ENCODE results near the gene CST4. TPM values are rescaled to one million over a fixed set of nuclear protein-coding genes. Genes with fewer than 3 reads are reported as not detected.

Gene CST4
- total RNA-seq, 2 experiments from 2014 or later: not detected

DNA sequence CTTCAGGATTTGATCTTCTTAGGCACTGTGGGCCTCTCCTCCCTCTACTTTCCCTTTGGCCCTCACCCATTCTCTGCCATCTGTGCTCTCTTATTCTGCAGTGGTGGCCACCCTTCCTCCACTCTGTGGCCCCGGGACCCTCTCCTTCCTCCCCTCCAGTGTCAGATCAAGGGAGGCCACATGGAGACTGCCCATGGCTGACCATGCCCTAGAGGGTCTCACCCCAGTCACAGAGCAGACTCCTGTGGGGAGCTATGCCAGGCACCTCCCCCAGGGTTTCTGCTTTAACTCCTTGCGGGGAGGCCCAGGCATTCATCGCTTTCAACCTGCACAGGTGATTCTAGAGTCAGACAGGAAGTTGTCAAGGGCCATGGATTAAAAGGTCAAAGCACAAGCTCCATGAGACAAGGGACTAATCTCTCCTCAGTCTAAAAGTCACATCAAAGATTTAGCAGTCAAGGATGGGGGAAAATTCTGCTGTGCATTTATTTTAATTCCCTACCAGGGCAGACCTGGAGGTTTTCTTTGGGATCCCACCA is 35.4 kb downstream of the CST4 start:
- no peak for DNase-seq
- H3K4me1 Mint-ChIP-seq: no peaks in the 10 kb centered on the region
- no peak for ATAC-seq (ENCODE audit: low read depth)
- peaks cover 11% of the 10 kb centered on the region for H3K27me3 Mint-ChIP-seq
- no peaks in the 10 kb centered on the region for H3K9me3 Mint-ChIP-seq
- no peak overlapping the region for H3K27ac Mint-ChIP-seq
- H3K4me3 Mint-ChIP-seq: no peak overlapping the region
- H3K36me3 Mint-ChIP-seq: no peaks in the 10 kb centered on the region
- POLR2A ChIA-PET: no interaction called here

DNA sequence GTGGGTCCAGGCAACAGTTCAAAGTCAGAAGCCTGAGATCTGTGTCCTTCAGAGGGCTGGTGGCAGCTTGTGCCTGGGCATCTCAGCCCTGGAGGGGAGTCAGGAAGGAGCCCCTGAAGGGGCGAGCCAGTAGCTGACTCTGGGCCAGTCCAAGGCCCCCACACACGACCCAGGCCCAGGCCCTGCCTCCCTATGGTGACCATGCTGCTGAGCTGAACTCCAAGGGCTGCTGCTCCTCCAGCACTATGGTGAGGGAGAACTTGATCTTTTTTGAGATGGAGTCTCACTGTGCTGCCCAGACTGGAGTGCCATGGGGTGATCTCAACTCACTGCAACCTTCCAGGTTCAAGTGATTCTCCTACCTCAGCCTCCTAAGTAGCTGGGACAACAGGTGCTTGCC is 35.9 kb downstream of the CST4 start:
- H3K9me3 Mint-ChIP-seq: no peaks in the 10 kb centered on the region
- DNase-seq (no peak), ATAC-seq (ENCODE audit: low read depth) (no peak)
- H3K36me3 Mint-ChIP-seq: no peaks in the 10 kb centered on the region
- POLR2A ChIA-PET: no interaction called here
- H3K27me3 Mint-ChIP-seq: peaks cover 11% of the 10 kb centered on the region
- H3K4me3 Mint-ChIP-seq: no peak overlapping the region
- no peak overlapping the region for H3K27ac Mint-ChIP-seq
- no peaks in the 10 kb centered on the region for H3K4me1 Mint-ChIP-seq

DNA sequence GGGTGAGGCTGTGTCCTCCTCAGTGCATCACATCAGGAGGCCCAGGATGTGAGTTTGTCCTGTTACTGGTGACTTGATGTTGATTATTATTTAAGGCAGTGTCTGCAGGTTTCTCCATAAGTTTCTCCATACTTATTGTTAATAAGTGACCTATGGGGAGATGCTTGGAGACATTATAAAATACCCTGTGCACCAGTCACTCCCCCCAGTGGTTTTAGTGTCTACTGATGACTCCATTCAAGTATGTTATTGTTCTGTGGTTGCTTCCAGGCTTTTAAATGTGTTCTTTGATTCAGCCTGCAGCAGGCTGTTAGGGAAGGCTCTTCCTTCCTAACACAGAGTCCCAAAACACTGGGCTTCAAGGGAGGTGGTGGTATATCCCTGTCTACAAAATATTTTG is 36.5 kb downstream of the CST4 start:
- H3K27me3 Mint-ChIP-seq: peaks cover 11% of the 10 kb centered on the region
- no peaks in the 10 kb centered on the region for H3K9me3 Mint-ChIP-seq
- ATAC-seq (ENCODE audit: low read depth) (no peak), DNase-seq (no peak)
- no peaks in the 10 kb centered on the region for H3K36me3 Mint-ChIP-seq
- no peak overlapping the region for H3K27ac Mint-ChIP-seq
- POLR2A ChIA-PET: no interaction called here
- H3K4me1 Mint-ChIP-seq: no peaks in the 10 kb centered on the region
- no peak overlapping the region for H3K4me3 Mint-ChIP-seq

DNA sequence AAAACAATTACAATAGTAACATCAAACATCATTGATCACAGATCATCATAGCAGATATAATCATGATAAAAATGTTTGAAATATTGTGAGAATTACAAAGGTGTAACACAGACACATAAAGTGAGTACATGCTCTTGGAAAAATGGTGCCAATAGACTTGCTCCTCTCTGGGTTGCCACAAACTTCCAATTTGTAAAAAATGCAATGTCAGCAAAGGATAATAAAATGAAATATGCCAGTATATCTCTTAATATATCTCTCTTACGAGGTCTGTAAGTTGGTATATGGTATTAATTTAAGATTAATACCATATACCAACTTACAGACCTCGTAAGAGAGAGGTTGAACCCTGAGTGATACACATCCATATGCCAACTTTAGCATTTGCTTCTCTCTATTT is 37.7 kb downstream of the CST4 start:
- Mint-ChIP-seq H3K4me1 (no peaks in the 10 kb centered on the region), H3K9me3 (no peaks in the 10 kb centered on the region), H3K36me3 (no peaks in the 10 kb centered on the region), H3K27me3 (peaks cover 15% of the 10 kb centered on the region), H3K27ac (no peak overlapping the region), H3K4me3 (no peak overlapping the region)
- DNase-seq (no peak), ATAC-seq (ENCODE audit: low read depth) (no peak)
- POLR2A ChIA-PET: no interaction called here

DNA sequence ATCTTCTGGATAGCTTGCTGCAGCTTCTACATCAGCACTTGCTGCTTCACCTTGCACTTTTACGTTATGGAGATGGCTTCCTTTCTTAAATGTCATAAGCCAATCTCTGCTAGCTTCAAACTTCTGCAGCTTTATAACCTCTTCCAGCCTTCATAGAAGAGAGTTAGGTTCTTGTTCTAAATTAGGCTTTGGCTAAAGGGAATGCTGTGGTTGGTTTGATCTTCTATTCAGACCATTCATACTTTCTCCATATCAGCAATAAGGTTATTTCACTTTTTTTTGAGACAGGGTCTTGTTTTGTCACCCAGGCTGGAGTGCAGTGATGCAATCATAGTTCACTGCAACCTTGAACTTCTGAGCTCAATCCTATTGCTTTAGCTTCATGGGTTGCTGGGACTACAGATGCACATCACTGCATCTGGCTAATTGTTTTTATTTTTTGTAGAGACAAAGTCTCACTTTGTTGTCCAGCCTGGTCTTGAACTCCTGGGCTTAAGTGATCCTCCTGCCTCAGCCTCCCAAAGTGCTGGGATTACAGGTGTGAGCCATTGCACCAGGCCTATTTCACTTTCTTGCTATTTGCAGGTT is 38.9 kb downstream of the CST4 start:
- DNase-seq (no peak), ATAC-seq (ENCODE audit: low read depth) (no peak)
- Mint-ChIP-seq H3K27me3 (peaks cover 8% of the 10 kb centered on the region), H3K36me3 (no peaks in the 10 kb centered on the region), H3K9me3 (no peaks in the 10 kb centered on the region), H3K4me1 (no peaks in the 10 kb centered on the region), H3K27ac (no peak overlapping the region), H3K4me3 (no peak overlapping the region)
- POLR2A ChIA-PET: no interaction called here

DNA sequence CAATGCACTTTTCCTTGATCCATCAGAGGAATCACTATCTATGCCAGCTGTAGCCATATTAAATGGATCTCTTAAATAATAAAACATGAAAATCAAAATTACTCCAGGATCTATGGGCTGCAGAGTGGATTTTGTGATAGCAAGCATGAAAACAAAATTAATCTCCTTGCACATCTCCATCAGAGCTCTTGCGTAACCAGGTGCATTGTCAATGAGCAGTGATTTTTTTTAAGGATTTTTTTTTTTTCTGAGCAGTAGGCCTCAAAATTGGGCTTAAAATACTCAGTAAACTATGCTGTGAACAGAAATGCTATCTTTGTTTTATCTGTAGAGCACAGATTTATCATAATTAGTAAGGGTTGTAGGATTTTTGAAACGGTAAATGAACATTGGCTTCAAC is 39.6 kb downstream of the CST4 start:
- Mint-ChIP-seq H3K9me3 (no peaks in the 10 kb centered on the region), H3K36me3 (no peaks in the 10 kb centered on the region), H3K27me3 (peaks cover 4% of the 10 kb centered on the region), H3K4me1 (no peaks in the 10 kb centered on the region), H3K27ac (no peak overlapping the region), H3K4me3 (no peak overlapping the region)
- ATAC-seq (ENCODE audit: low read depth) (no peak), DNase-seq (no peak)
- POLR2A ChIA-PET: no interaction called here

DNA sequence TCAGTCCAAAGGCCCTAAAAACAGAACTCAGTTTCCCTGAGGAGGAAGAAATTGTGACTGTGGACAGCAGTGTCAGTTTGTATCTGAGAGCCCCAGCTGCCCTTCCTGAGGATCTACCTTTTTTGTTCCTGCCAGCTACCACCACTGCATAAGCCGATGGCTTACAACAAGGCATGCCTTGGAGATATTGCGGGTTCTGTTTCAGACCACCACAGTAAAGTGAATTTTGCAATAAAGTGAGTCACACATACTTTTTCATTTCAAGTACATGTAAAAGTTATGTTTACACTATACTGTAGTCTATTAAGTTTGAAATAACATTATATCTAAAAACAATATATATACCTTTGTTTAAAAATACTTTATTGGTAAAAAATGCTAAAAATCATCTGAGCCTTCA is 41.5 kb downstream of the CST4 start:
- Mint-ChIP-seq H3K4me1 (peaks cover 2% of the 10 kb centered on the region), H3K27ac (no peak overlapping the region), H3K36me3 (no peaks in the 10 kb centered on the region), H3K27me3 (peaks cover 8% of the 10 kb centered on the region), H3K4me3 (no peak overlapping the region), H3K9me3 (no peaks in the 10 kb centered on the region)
- no peak for DNase-seq
- POLR2A ChIA-PET: no interaction called here
- no peak for ATAC-seq (ENCODE audit: low read depth)

DNA sequence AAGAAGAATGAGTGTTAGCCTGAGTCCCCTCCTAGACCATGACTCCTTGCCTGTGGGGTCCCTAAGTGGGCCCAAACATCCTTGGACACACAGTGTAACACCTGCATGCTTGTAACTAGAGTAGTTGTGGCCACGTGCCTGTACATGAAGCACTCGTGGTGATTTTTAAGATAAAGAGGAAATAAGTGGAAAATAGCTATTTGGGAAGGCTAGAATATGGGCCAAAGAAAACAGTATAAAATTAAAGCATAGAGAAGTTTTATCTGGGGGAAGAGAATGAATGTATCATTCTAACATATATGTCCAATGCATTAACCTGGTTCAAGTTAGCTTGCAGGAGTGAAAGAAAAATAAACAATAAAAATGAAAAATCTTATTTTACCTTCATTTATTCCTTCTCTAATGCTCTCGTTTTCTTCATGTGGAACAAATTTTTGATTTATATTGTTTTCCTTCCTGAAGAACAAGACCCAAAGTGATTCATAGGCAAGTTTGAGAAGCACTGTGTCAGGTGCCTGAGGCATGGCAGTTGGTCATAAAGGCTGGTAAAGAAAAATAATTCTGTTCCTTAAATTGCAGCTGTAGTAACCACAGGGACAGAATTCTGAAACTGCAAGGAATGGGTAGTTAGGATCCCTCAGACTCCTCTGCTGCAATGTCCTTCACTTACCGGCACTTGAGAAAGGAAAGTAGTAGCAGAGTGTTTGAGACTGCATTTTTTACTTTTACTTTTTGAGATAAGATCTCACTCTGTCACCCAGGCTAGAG is 42.5 kb downstream of the CST4 start:
- Mint-ChIP-seq H3K4me1 (peaks cover 2% of the 10 kb centered on the region), H3K36me3 (no peaks in the 10 kb centered on the region), H3K27me3 (peaks cover 8% of the 10 kb centered on the region), H3K4me3 (no peak overlapping the region), H3K9me3 (no peaks in the 10 kb centered on the region), H3K27ac (no peak overlapping the region)
- POLR2A ChIA-PET: no interaction called here
- ATAC-seq (ENCODE audit: low read depth) (no peak), DNase-seq (no peak)

DNA sequence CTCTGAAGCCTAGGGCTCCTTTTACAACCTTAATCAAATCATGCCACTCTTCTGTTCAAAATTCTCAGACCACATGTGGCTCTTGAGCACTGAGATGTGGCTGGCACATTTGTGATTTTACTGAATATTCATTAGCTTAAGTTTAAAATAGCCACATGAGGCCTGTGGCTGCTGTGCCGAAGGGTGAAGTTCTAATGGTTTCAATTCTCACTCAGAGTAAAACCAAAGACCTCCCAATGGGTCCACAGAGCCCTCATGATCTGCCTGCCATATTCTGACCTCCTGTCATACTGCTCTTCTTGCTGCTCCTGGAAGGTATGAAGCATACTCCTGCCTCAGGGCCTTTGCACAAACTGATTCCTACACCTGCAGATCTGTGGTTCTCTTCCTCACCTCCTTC is 43.3 kb downstream of the CST4 start:
- Mint-ChIP-seq H3K9me3 (no peaks in the 10 kb centered on the region), H3K36me3 (no peaks in the 10 kb centered on the region), H3K4me3 (no peak overlapping the region), H3K4me1 (peaks cover 2% of the 10 kb centered on the region), H3K27me3 (peaks cover 8% of the 10 kb centered on the region), H3K27ac (no peak overlapping the region)
- DNase-seq (no peak), ATAC-seq (ENCODE audit: low read depth) (no peak)
- POLR2A ChIA-PET: no interaction called here

DNA sequence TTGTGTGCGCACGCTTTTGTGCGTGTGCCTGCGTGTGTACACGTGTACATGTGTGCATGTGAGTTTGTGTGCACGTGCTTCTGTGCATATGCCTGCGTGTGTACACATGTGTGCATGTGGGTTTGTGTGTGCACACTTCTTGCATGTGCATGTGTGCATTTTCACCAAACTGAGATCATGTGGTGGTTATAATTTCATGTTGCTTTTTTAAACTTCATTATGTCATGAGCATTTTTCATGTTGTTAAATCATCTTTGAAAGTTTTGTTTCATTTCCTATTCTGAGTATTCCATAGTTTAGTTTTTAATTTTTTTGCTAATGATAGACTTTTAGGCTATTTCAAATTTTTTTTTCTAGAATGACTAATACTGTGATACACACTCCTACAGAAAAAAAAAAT is 44.7 kb downstream of the CST4 start:
- ATAC-seq (ENCODE audit: low read depth) (no peak), DNase-seq (no peak)
- POLR2A ChIA-PET: no interaction called here
- H3K4me1 Mint-ChIP-seq: peaks cover 2% of the 10 kb centered on the region
- no peaks in the 10 kb centered on the region for H3K9me3 Mint-ChIP-seq
- no peak overlapping the region for H3K27ac Mint-ChIP-seq
- H3K36me3 Mint-ChIP-seq: no peaks in the 10 kb centered on the region
- no peak overlapping the region for H3K4me3 Mint-ChIP-seq
- H3K27me3 Mint-ChIP-seq: peaks cover 10% of the 10 kb centered on the region

DNA sequence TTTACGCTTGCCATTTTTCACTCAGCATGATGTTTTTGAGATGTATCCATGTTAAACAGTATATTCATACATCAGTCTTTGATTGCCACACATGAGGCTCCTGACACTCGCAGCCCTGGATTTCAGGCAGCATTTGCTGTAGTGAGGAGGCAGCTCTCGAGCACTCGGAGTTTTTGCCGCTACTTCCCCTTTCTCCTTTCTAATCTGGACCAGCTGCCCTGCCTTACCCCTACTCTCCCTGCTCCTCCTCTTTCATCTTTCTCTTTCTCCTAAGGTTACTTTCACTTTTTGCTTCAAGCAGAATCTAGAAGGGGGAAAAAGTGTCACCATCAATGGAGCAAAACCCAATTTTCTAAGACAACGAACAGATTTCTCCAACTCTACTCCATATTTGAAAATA is 45.2 kb downstream of the CST4 start:
- no peaks in the 10 kb centered on the region for H3K9me3 Mint-ChIP-seq
- no peaks in the 10 kb centered on the region for H3K36me3 Mint-ChIP-seq
- DNase-seq: no peak
- H3K27ac Mint-ChIP-seq: no peak overlapping the region
- H3K27me3 Mint-ChIP-seq: peaks cover 15% of the 10 kb centered on the region
- no peak for ATAC-seq (ENCODE audit: low read depth)
- POLR2A ChIA-PET: no interaction called here
- H3K4me3 Mint-ChIP-seq: no peak overlapping the region
- H3K4me1 Mint-ChIP-seq: peaks cover 2% of the 10 kb centered on the region

DNA sequence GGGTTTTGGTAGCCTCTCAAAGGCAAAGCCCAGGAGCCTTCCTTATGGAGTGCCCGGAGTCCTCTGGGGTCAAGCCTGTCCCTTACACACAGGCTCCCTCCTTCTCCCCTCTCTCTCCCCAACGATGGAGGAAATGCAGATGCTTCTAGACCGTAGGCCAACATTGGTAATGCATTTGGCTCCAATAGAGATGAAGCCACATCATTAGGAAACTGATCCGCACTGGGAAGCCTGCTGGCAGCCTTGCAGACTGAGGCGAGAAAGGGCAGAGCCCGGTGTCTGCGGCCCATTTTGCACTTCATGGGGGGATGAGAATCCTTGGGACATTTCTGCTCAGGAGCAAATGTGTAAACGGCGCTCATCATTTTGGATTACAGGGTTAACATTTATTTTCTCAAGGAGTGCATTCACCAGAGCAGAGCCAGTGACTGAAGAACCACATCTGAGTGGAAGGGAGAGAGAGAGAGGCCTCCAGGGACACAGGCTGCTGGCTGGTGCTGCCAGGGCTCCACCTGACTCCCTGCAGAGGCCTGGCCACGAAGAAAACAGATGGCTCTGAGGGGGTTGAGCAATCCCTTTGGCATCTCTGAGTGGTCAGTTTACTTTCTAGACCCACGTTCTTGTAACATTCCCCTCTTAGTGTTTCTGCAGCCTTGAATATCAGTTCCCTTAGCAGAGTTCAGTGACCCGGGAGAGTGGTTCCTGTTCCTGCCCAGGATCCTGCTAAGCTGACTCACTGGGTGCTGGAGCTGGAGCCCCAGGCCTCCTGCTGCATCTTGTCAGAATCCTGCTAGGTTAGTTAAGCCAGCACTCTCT is 46.7 kb downstream of the CST4 start:
- Mint-ChIP-seq H3K4me3 (no peak overlapping the region), H3K27me3 (peaks cover 19% of the 10 kb centered on the region), H3K27ac (no peak overlapping the region), H3K9me3 (no peaks in the 10 kb centered on the region), H3K4me1 (peaks cover 2% of the 10 kb centered on the region), H3K36me3 (no peaks in the 10 kb centered on the region)
- DNase-seq: no peak
- no peak for ATAC-seq (ENCODE audit: low read depth)
- POLR2A ChIA-PET: no interaction called here

DNA sequence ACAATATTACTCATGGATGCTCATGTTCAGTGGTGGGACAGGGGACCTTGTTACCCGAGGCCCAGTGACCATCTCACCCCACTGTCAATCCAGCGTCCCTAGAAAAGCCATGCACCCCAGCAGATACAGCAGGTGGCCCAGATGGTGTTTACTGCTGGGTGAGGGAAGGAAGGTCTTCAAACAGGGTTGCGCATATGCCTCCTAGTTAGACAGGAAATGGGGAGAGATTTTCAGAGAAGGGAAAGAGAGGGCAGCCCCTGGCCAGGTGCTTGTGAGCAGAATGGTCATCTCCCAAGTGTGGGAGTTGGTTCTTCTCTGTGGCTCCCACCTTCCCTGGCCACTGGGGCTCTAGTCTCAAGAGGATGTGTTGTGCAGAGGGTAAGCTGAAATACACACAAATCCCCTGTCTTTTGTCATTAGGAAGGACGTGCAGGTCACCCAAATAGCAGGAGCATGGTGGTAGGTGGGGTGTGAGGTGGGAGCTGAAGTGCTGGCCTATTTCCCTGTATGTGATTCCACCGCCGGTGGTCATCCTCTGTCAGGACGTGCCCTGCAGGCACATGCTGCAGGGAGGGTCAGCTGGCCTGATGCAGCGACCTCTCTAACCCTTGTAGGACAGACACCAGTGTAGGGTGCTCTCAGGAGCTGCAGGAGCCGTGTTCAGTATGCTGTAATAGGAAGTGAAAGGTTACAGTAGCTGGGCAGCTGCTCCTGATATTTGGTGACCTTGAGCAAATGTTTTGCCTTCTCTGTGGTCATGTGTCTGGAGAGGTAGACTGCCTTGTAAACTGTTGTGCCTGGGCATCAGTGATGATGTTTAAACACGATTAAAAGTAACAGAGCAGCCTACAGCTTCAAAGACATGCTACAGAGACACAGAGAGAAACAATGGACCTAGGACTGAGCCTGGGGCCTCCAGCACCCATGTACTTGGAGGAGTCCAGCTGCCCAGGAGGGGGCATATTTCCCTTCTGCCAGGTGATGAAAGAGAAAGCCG is 47.9 kb downstream of the CST4 start:
- H3K4me3 Mint-ChIP-seq: no peak overlapping the region
- DNase-seq (no peak), ATAC-seq (ENCODE audit: low read depth) (no peak)
- H3K36me3 Mint-ChIP-seq: no peaks in the 10 kb centered on the region
- no peaks in the 10 kb centered on the region for H3K9me3 Mint-ChIP-seq
- POLR2A ChIA-PET: no interaction called here
- H3K27ac Mint-ChIP-seq: no peak overlapping the region
- peaks cover 2% of the 10 kb centered on the region for H3K4me1 Mint-ChIP-seq
- peaks cover 27% of the 10 kb centered on the region for H3K27me3 Mint-ChIP-seq
